ENCODE measurements around the gene PPIL1. TPM values are rescaled to one million over a fixed set of nuclear protein-coding genes. Genes with fewer than 3 reads are reported as not detected.

Gene PPIL1
- total and polyA plus RNA-seq, 2 of the 13 experiments (the other 11 are each of a cell fraction or from before 2014, with no cell fraction given), result 74.2 to 144 TPM

DNA sequence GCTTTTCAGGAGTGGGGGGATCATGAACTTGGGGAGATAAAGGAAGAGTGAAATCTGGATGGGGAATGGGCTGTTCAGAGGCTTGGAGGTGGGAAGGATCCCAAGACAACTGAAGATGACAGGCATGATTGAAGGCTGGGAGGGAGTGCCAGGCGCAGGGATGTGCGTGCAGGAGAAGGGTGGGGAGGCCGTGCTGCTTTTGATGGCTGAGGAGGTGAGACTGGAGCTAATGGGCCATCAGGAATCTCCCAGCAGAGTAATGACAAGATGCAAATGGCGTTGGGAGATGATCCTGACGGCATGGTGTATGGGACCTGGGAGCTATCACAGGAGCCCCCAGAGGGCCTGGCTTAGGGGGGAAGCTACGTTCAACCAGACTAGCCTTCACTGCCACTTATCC lies 36.9 kb downstream of the PPIL1 start (continued):
- TF ChIP-seq, protein P1, sequence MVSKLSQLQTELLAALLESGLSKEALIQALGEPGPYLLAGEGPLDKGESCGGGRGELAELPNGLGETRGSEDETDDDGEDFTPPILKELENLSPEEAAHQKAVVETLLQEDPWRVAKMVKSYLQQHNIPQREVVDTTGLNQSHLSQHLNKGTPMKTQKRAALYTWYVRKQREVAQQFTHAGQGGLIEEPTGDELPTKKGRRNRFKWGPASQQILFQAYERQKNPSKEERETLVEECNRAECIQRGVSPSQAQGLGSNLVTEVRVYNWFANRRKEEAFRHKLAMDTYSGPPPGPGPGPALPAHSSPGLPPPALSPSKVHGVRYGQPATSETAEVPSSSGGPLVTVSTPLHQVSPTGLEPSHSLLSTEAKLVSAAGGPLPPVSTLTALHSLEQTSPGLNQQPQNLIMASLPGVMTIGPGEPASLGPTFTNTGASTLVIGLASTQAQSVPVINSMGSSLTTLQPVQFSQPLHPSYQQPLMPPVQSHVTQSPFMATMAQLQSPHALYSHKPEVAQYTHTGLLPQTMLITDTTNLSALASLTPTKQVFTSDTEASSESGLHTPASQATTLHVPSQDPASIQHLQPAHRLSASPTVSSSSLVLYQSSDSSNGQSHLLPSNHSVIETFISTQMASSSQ (IDR thresholded peaks at IDR 0.05; ENCODE audit: low read depth), result no peak
- TF ChIP-seq, protein P1 (CRISPR knock-in tag; IDR thresholded peaks at IDR 0.05; ENCODE audit: borderline replicate concordance), result no peak
- TF ChIP-seq TCF7 (IDR thresholded peaks at IDR 0.05; ENCODE audit: low read depth) (no peak), DNMT1 (CRISPR knock-in tag; IDR thresholded peaks at IDR 0.05) (no peak), SMC3 (IDR thresholded peaks at IDR 0.05; ENCODE audit: low read length) (no peak), ZNF598 (CRISPR knock-in tag; IDR thresholded peaks at IDR 0.05; ENCODE audit: borderline replicate concordance) (no peak), SAP130 (CRISPR knock-in tag; IDR thresholded peaks at IDR 0.05; ENCODE audit: low read depth) (no peak), THAP7 (CRISPR knock-in tag; IDR thresholded peaks at IDR 0.05) (no peak)

DNA sequence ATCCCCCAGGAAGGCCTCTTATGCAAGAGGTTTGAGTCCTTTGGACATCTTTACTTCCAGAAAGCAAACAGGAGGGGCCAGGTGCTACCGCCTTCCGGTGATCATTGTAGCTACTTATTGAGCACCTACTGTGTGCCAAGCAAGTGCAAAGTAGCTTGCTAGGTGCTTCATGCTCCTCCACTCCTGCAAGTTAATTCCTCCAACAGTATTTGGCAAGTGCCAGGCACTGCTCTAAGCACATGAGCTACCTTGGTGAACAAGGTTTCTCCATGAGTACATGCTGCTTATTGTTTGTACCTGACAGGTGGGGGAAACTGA lies 37.6 kb downstream of the PPIL1 start:
- Histone ChIP-seq H3K79me2 (ENCODE audit: insufficient read depth, low read length) (no peaks in the 10 kb centered on the region), H3K9me3 (ENCODE audit: low read length) (peaks cover 3% of the 10 kb centered on the region; the same call in 1 of the 2 replicates), H4K20me1 (ENCODE audit: insufficient read depth, low read length) (no peaks in the 10 kb centered on the region), H3K27me3 (ENCODE audit: control insufficient read depth in 1 of 2, insufficient read depth in 2 of 2, low read length in 2 of 2) (peaks cover 17 to 34% of the 10 kb centered on the region in 2 experiments), H3K4me2 (ENCODE audit: low read depth, low read length) (no peak overlapping the region), H2AFZ (ENCODE audit: low read length) (no peak overlapping the region), H3K4me1 (ENCODE audit: insufficient read depth, low read length) (peaks cover 75% of the 10 kb centered on the region), H3K9ac (ENCODE audit: insufficient read depth, low read depth, low read length) (no peak overlapping the region), H3K36me3 (replicated peaks in 1 of 2; ENCODE audit: control insufficient read depth in 1 of 2, insufficient read depth in 2 of 2, low read length in 2 of 2) (no peaks in the 10 kb centered on the region), H3K4me3 (replicated peaks in 1 of 3; ENCODE audit: insufficient read depth in 1 of 3, low read depth in 2 of 3, low read length in 3 of 3) (no peak overlapping the region), H3K27ac (ENCODE audit: extremely low read length, insufficient read depth, low read length) (no peak overlapping the region)
- ATAC-seq, result no peak
- BruUV-seq (replicated peaks), result no TSS peak
- no peak for FAIRE-seq
- CTCF ChIA-PET (ENCODE audit: low intra/inter-chr PET ratio, low total read pairs), result interaction anchor here (1.3 to 2.3 kb wide), 2 partner anchors 14 to 16 kb away, joined by 4 to 6 read pairs; no protein-coding TSS in a partner anchor
- WGBS (ENCODE audit: low lambda C conversion rate), result 0% methylated on average over 2 of the region's 2 CpGs
- DNase-seq (ENCODE audit: low spot score), result no peak
- POLR2A ChIA-PET, result interaction anchor here (1.7 kb wide), 1 partner anchor 16 kb away, joined by 5 read pairs; no protein-coding TSS in a partner anchor
- in situ Hi-C loops (cut with HindIII; ENCODE audit: extremely low pct_ligation_motif_present, low pct_unique_long_range_greater_than_20kb), result no loop called here
- intact Hi-C loops (cut with micrococcal nuclease; ENCODE audit: unreplicated experiment), result no loop called here
- TF ChIP-seq ZKSCAN8 (CRISPR knock-in tag; IDR thresholded peaks at IDR 0.05; ENCODE audit: borderline replicate concordance) (peak; percentile 97), TAF1 (CRISPR knock-in tag; IDR thresholded peaks at IDR 0.05) (no peak), NRL (CRISPR knock-in tag; IDR thresholded peaks at IDR 0.05; ENCODE audit: borderline replicate concordance) (no peak), HNF1B (CRISPR knock-in tag; IDR thresholded peaks at IDR 0.05) (no peak), ZMYM3 (CRISPR knock-in tag; IDR thresholded peaks at IDR 0.05) (0 out of 2 replicates have a peak, but pooled peaks have one; percentile 38), BCL6 (CRISPR knock-in tag; IDR thresholded peaks at IDR 0.05) (no peak), RARA (CRISPR knock-in tag; IDR thresholded peaks at IDR 0.05) (0 out of 2 replicates have a peak, but pooled peaks have one; percentile 17), ZIK1 (CRISPR knock-in tag; IDR thresholded peaks at IDR 0.05; ENCODE audit: borderline replicate concordance, low read depth) (no peak), ISL2 (CRISPR knock-in tag; IDR thresholded peaks at IDR 0.05) (no peak), ZNF556 (CRISPR knock-in tag; IDR thresholded peaks at IDR 0.05; ENCODE audit: borderline replicate concordance) (no peak), ZKSCAN1 (IDR thresholded peaks at IDR 0.05; ENCODE audit: low read length) (0 out of 2 replicates have a peak, but pooled peaks have one; percentile 64)

All from HepG2 (cell line).